Prostate gland (tissue), 2 donors: Measurements from ENCODE around the gene DYNC1H1. TPM values are rescaled to one million over a fixed set of nuclear protein-coding genes. Genes with fewer than 3 reads are reported as not detected.

Experiments
- DNase-seq: peaks from one replicate; pipeline ENCODE4 v3.0.0-alpha.2; 2019; ENCODE audit warnings: low spot score
- H3K27ac ChIP-seq, 2 donors: fragments of 200-600 bp; sonication (generic); 2 replicates each; pipeline ENCODE4 v1.5.1; 2017 to 2019
- H3K27me3 ChIP-seq: fragments of 200-600 bp; sonication (generic); replicated peaks from 2 replicates; pipeline ENCODE4 v1.5.1; 2019; ENCODE audit not compliant: insufficient read depth
- H3K36me3 ChIP-seq, 2 donors: fragments of 200-600 bp; sonication (generic); 1 replicate in 1 of 2; 2 replicates in 1 of 2; pipeline versions ENCODE4 v1.5.1 to v1.8.1; 2017 to 2019
- H3K4me1 ChIP-seq: fragments of 200-600 bp; sonication (generic); replicated peaks from 2 replicates; pipeline ENCODE4 v1.5.1; 2019
- H3K4me3 ChIP-seq, 2 donors: fragments of 200-600 bp; sonication (generic); 2 replicates each; pipeline ENCODE4 v1.5.1; 2017 to 2019
- H3K9me3 ChIP-seq: fragments of 200-600 bp; sonication (generic); 2 replicates; pipeline ENCODE4 v1.5.1; 2017
- POLR2A ChIP-seq: fragments of 450-650 bp; IDR thresholded peaks from one replicate; pipeline ENCODE4 v1.6.1; 2016; ENCODE audit warnings: antibody characterized with exemption, mild to moderate bottlenecking
- POLR2AphosphoS5 ChIP-seq: sonication (generic); formaldehyde crosslinking; IDR thresholded peaks from one replicate; pipeline ENCODE4 v1.6.1; 2017; ENCODE audit warnings: antibody characterized with exemption
- WGBS: methylation state at CpG from one replicate; pipeline ENCODE4 v1.1.5; 2018; 5-methylcytosine and 5-hydroxymethylcytosine counted together
- intact Hi-C: fragments of 100-400 bp; cut with DNase I; formaldehyde crosslinking; loops from one replicate; pipeline ENCODE4 v1.14.2; 2022
- total RNA-seq, 2 donors: library from RNA; depleted of rRNA; stranded (reverse); fragments of >200 nt; gene quantifications; one replicate each; pipeline ENCODE4 v1.1.0, GENCODE V29; 2016
- TF ChIP-seq, protein P1 (sequence below), 4 experiments: fragments of 200-600 bp in 2 of 4; fragments of 450-650 bp in 2 of 4; sonication (generic) in 2 of 4; IDR thresholded peaks; 1 replicate in 3 of 4; 2 replicates in 1 of 4; pipeline ENCODE4 v1.5.1; 2016 to 2019; ENCODE audit warnings: antibody characterized with exemption in 4 of 4, mild to moderate bottlenecking in 2 of 4, moderate library complexity in 2 of 4

The DYNC1H1 gene
- total RNA-seq, 2 donors from 2014 or later: 366 to 616 TPM

DNA sequence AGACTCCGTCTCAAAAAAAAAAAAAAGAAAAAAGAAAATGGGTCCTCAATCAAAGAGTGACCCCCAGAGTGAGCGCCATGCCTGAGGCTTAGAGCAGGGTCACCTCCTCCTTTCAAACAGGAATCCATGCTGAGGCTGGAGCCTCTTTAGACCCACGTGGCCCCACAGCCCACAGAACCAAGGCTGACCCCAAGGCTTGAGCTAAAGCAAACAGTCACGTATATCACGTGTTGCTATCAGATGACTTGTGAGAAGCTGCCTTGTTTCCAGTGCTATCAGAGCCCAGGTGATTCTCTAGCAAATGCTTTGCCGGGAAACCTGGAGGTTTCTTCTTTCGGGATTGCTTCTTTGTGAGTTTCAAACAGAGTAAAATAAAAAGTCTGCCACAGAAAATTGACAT, 31.7 kb upstream of the DYNC1H1 start:
- H3K27me3 ChIP-seq: no peaks in the 10 kb centered on the region
- DNase-seq: no peak
- WGBS: 50% methylated on average over 7 of the region's 7 CpGs
- TF ChIP-seq, protein P1, sequence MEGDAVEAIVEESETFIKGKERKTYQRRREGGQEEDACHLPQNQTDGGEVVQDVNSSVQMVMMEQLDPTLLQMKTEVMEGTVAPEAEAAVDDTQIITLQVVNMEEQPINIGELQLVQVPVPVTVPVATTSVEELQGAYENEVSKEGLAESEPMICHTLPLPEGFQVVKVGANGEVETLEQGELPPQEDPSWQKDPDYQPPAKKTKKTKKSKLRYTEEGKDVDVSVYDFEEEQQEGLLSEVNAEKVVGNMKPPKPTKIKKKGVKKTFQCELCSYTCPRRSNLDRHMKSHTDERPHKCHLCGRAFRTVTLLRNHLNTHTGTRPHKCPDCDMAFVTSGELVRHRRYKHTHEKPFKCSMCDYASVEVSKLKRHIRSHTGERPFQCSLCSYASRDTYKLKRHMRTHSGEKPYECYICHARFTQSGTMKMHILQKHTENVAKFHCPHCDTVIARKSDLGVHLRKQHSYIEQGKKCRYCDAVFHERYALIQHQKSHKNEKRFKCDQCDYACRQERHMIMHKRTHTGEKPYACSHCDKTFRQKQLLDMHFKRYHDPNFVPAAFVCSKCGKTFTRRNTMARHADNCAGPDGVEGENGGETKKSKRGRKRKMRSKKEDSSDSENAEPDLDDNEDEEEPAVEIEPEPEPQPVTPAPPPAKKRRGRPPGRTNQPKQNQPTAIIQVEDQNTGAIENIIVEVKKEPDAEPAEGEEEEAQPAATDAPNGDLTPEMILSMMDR (IDR thresholded peaks at IDR 0.05): no peak
- no peak for TF ChIP-seq POLR2A
- H3K4me3 ChIP-seq: no peak overlapping the region
- no peaks in the 10 kb centered on the region for H3K9me3 ChIP-seq
- intact Hi-C loops: no loop called here
- no peaks in the 10 kb centered on the region for H3K36me3 ChIP-seq
- no peaks in the 10 kb centered on the region for H3K4me1 ChIP-seq
- H3K27ac ChIP-seq: no peak overlapping the region

DNA sequence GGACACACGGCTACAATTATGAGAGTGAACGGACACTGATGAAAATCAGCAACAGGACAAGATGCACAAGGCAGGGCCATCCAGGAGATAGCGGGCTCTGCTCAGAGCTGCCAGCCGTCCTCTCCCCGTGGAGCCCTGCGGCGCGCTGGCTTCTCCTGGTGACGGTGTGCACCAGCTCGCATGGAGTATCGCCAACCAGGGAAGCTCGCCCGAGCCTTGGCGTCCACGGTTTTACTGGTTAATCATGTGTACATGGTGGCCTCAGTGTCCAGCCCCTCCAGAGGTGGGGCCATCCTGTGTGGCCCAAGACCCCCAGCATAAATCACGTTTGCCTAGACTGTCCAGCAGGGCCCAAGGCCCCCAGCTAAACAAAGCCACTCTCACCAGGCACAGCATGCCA, 31.2 kb upstream of the DYNC1H1 start:
- Histone ChIP-seq H3K27me3 (no peaks in the 10 kb centered on the region), H3K36me3 (no peaks in the 10 kb centered on the region), H3K9me3 (no peaks in the 10 kb centered on the region), H3K4me1 (no peaks in the 10 kb centered on the region), H3K27ac (no peak overlapping the region), H3K4me3 (no peak overlapping the region)
- 79% methylated on average over 16 of the region's 16 CpGs for WGBS
- DNase-seq: no peak
- no peak for TF ChIP-seq POLR2A
- TF ChIP-seq, protein P1 (IDR thresholded peaks at IDR 0.05): no peak
- intact Hi-C loops: no loop called here

DNA sequence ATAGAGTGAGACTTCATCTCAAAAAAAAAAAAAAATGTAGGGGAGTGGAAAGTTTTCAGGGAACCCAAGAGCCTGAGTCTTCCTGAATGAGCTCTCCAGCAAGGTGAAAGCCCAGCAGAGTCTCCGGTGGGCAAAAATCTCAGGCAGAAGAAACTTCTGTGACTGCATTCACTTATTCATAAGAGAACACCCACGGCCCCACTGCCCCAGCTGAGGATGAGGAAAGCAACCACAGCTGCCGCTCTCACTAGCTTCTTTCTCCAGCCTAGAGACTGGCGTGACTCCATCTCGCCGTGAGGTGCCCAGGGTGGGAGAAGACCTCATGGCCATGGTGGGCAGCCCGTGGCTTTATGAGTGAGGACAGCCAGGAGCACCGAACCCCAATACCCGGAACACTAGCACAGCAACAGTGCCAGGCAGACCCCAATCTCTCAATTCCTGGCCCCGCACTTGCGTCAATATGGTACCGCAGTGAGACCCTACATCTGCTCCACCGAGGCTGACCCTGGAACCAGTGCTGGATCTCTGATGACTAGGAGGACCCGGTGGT, 29.7 kb upstream of the DYNC1H1 start:
- Histone ChIP-seq H3K4me3 (no peak overlapping the region), H3K27me3 (no peaks in the 10 kb centered on the region), H3K4me1 (no peaks in the 10 kb centered on the region), H3K9me3 (no peaks in the 10 kb centered on the region), H3K36me3 (no peaks in the 10 kb centered on the region), H3K27ac (no peak overlapping the region)
- intact Hi-C loops: no loop called here
- TF ChIP-seq POLR2A: no peak
- WGBS: 88% methylated on average over 14 of the region's 14 CpGs
- no peak for DNase-seq

DNA sequence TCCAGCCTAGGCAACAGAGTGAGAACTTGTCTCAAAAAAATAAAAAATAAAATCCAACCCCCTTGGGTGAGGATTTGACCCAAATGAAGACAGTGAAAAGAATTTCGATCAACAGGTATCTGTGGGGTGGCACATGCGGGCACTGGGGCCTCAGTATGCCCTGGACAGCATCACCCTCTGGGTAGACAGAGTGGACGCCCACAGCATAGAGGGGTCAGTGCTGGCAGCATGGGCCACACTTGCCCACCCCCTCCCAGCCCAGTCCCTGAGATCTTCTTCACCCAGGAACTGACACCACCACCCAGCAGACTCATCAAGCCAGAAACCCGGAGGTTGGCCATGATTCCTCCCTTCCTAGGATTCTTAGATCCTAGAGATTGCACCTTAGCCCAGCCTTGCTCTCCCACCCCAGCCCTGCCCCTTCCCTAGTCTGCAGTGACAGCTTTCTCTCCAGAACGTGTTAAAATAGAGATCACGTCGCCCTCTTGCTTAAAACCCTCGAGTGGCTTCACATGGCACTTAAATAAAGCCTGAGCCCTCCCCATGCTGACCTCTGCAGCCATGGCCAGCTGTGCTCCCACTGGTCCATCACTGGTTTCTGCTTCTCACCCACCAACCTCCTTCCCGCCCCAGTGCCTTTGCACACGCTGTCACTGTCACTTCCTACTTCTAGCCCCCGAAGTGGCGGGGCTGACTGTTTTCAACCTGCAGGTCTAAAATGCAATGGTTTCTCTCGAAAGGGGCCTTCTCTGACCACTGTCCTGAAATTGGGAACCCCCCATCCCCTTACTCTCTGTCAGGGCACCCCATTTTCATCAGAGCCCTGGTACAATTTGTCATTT, 26.2 kb upstream of the DYNC1H1 start:
- no peaks in the 10 kb centered on the region for H3K36me3 ChIP-seq
- WGBS: 65% methylated on average over 13 of the region's 13 CpGs
- H3K9me3 ChIP-seq: no peaks in the 10 kb centered on the region
- DNase-seq: no peak
- no peak overlapping the region for H3K27ac ChIP-seq
- H3K27me3 ChIP-seq: no peaks in the 10 kb centered on the region
- TF ChIP-seq POLR2A (no peak), POLR2AphosphoS5 (no peak)
- TF ChIP-seq, protein P1 (IDR thresholded peaks at IDR 0.05): no peak
- no peaks in the 10 kb centered on the region for H3K4me1 ChIP-seq
- no peak overlapping the region for H3K4me3 ChIP-seq
- intact Hi-C loops: no loop called here

DNA sequence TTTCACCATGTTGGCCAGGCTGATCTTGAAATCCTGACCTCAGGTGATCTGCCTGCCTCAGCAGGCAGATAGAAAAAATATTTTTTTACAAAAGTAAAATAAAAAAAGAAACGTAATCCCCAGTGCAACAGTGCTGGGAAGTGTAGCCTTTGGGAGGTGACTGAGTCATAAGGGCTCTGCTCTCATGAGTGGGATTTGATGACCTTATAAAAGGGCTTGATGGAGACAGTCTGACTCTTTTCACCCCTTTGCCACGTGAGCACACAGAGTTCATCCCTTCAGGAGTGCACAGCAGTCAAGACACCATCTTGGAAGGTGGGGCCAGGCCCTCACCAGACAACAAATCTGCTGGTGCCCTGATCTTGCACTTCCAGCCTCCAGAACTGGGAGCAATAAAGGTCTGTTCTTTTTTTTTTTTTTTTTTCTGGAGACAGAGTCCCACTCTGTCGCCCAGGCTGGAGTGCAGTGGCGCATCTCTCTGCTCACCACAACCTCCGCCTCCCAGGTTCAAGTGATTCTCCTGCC, 24.7 kb upstream of the DYNC1H1 start:
- intact Hi-C loops: loop anchor here (10.0 kb wide), 1 partner anchor 115 kb away; no protein-coding TSS in a partner anchor
- H3K27ac ChIP-seq: no peak overlapping the region
- no peaks in the 10 kb centered on the region for H3K4me1 ChIP-seq
- no peak for DNase-seq
- H3K9me3 ChIP-seq: no peaks in the 10 kb centered on the region
- TF ChIP-seq, protein P1 (IDR thresholded peaks at IDR 0.05): no peak
- no peak for TF ChIP-seq POLR2AphosphoS5
- TF ChIP-seq POLR2A: no peak
- no peaks in the 10 kb centered on the region for H3K36me3 ChIP-seq
- H3K4me3 ChIP-seq: no peak overlapping the region
- H3K27me3 ChIP-seq: no peaks in the 10 kb centered on the region
- WGBS: 72% methylated on average over 5 of the region's 5 CpGs
